ENCODE measurements around the gene CPXM1.
"Not testable (repeated sequence)": the region's sequence is repeated elsewhere in the genome, so short reads cannot be mapped to it uniquely, and the experiment has no call there.

Gene CPXM1

DNA sequence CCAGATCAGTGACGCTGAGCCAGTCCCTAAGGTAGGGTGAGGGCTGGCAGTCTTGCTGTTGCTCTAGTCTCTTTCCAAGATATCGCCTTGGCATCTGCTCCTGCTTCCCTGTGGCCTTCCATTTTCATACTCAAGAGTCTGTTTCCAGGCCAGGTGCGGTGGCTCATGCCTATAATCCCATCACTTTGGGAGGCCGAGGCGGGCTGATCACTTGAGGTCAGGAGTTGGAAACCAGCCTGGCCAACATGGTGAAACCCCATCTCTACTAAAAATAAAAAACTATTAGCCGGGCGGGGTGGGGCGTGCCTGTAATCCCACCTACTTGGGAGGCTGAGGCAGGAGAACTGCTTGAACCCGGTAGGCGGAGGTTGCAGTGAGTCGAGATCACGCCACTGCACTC is 30.3 kb downstream of the CPXM1 start:
- H2AK5ac ChIP-seq (ENCODE audit: low read length, severe bottlenecking); H2BK5ac ChIP-seq (ENCODE audit: low read depth, low read length, poor library complexity, severe bottlenecking); H3K4me3 ChIP-seq (ENCODE audit: insufficient read depth in 1 of 2, low read depth in 1 of 2, low read length in 2 of 2); H3K4me2 ChIP-seq (ENCODE audit: low read length, poor library complexity, severe bottlenecking); H3K23ac ChIP-seq (ENCODE audit: low read length in 2 of 2); H3K27ac ChIP-seq (ENCODE audit: low read length, poor library complexity, severe bottlenecking); H4K91ac ChIP-seq (ENCODE audit: low read length); H3K9me3 ChIP-seq (ENCODE audit: control insufficient read depth, low read length); H2BK120ac ChIP-seq (ENCODE audit: low read depth, low read length); H2BK15ac ChIP-seq (ENCODE audit: low read depth, poor library complexity, severe bottlenecking); H3K14ac ChIP-seq (ENCODE audit: low read length in 2 of 2); H3K9ac ChIP-seq (ENCODE audit: low read length); H3K18ac ChIP-seq (ENCODE audit: low read depth in 1 of 2, low read length in 2 of 2); H2AFZ ChIP-seq (ENCODE audit: low read depth, low read length); H3K36me3 ChIP-seq (ENCODE audit: control insufficient read depth in 1 of 2, insufficient read depth in 2 of 2, low read depth in 1 of 2, low read length in 2 of 2); H3K79me1 ChIP-seq (replicated peaks; ENCODE audit: low read length, poor library complexity, severe bottlenecking); DNase-seq; H4K8ac ChIP-seq (ENCODE audit: low read length); H3K4ac ChIP-seq (ENCODE audit: low read depth in 1 of 2, low read length in 2 of 2); H2BK12ac ChIP-seq (ENCODE audit: low read length in 2 of 2): not testable (repeated sequence)
- H3K27me3 ChIP-seq (ENCODE audit: control insufficient read depth in 1 of 2, insufficient read depth in 1 of 2, low read length in 2 of 2), result peaks cover 17 to 52% of the 10 kb centered on the region in 2 experiments
- WGBS, result 96% methylated on average over 12 of the region's 12 CpGs
- peaks cover 10% of the 10 kb centered on the region for H3K4me1 ChIP-seq (ENCODE audit: control insufficient read depth, insufficient read depth, low read depth, low read length)

GRCh38 chr20:2768632-2769015 is 31.8 kb downstream of the CPXM1 start:
- no peak overlapping the region for H2BK15ac ChIP-seq (ENCODE audit: low read depth, poor library complexity, severe bottlenecking)
- H3K9me3 ChIP-seq (ENCODE audit: control insufficient read depth, low read length), result no peaks in the 10 kb centered on the region
- H3K4me1 ChIP-seq (ENCODE audit: control insufficient read depth, insufficient read depth, low read depth, low read length), result peaks cover 10% of the 10 kb centered on the region
- DNase-seq, result no peak
- H3K4me3 ChIP-seq (ENCODE audit: insufficient read depth in 1 of 2, low read depth in 1 of 2, low read length in 2 of 2), result no peak overlapping the region
- no peak overlapping the region for H2BK12ac ChIP-seq (ENCODE audit: low read length in 2 of 2)
- H3K18ac ChIP-seq (ENCODE audit: low read depth in 1 of 2, low read length in 2 of 2), result no peak overlapping the region
- no peak overlapping the region for H2BK5ac ChIP-seq (ENCODE audit: low read depth, low read length, poor library complexity, severe bottlenecking)
- no peak overlapping the region for H2AFZ ChIP-seq (ENCODE audit: low read depth, low read length)
- 42% methylated on average over 2 of the region's 5 CpGs for WGBS
- no peak overlapping the region for H4K8ac ChIP-seq (ENCODE audit: low read length)
- no peak overlapping the region for H3K23ac ChIP-seq (ENCODE audit: low read length in 2 of 2)
- H3K27ac ChIP-seq (ENCODE audit: low read length, poor library complexity, severe bottlenecking), result no peak overlapping the region
- no peak overlapping the region for H3K14ac ChIP-seq (ENCODE audit: low read length in 2 of 2)
- H3K79me1 ChIP-seq (replicated peaks; ENCODE audit: low read length, poor library complexity, severe bottlenecking), result no peaks in the 10 kb centered on the region
- peaks cover 26 to 64% of the 10 kb centered on the region in 2 experiments for H3K27me3 ChIP-seq (ENCODE audit: control insufficient read depth in 1 of 2, insufficient read depth in 1 of 2, low read length in 2 of 2)
- no peak overlapping the region for H3K4ac ChIP-seq (ENCODE audit: low read depth in 1 of 2, low read length in 2 of 2)
- H3K4me2 ChIP-seq (ENCODE audit: low read length, poor library complexity, severe bottlenecking), result no peak overlapping the region
- no peak overlapping the region for H3K9ac ChIP-seq (ENCODE audit: low read length)
- no peak overlapping the region for H2AK5ac ChIP-seq (ENCODE audit: low read length, severe bottlenecking)
- H4K91ac ChIP-seq (ENCODE audit: low read length), result no peak overlapping the region
- no peak overlapping the region for H2BK120ac ChIP-seq (ENCODE audit: low read depth, low read length)
- no peaks in the 10 kb centered on the region for H3K36me3 ChIP-seq (ENCODE audit: control insufficient read depth in 1 of 2, insufficient read depth in 2 of 2, low read depth in 1 of 2, low read length in 2 of 2)

- Histone ChIP-seq H2BK120ac (ENCODE audit: low read depth, low read length) (no peak overlapping the region), H2BK5ac (ENCODE audit: low read depth, low read length, poor library complexity, severe bottlenecking) (no peak overlapping the region), H3K27ac (ENCODE audit: low read length, poor library complexity, severe bottlenecking) (no peak overlapping the region), H3K27me3 (ENCODE audit: control insufficient read depth in 1 of 2, insufficient read depth in 1 of 2, low read length in 2 of 2) (peaks cover 32 to 70% of the 10 kb centered on the region in 2 experiments), H3K4ac (ENCODE audit: low read depth in 1 of 2, low read length in 2 of 2) (no peak overlapping the region), H2BK12ac (ENCODE audit: low read length in 2 of 2) (no peak overlapping the region), H3K36me3 (ENCODE audit: control insufficient read depth in 1 of 2, insufficient read depth in 2 of 2, low read depth in 1 of 2, low read length in 2 of 2) (no peaks in the 10 kb centered on the region), H4K91ac (ENCODE audit: low read length) (no peak overlapping the region), H2BK15ac (ENCODE audit: low read depth, poor library complexity, severe bottlenecking) (no peak overlapping the region), H3K4me2 (ENCODE audit: low read length, poor library complexity, severe bottlenecking) (no peak overlapping the region), H3K9ac (ENCODE audit: low read length) (no peak overlapping the region), H2AFZ (ENCODE audit: low read depth, low read length) (no peak overlapping the region), H3K23ac (ENCODE audit: low read length in 2 of 2) (no peak overlapping the region), H3K18ac (ENCODE audit: low read depth in 1 of 2, low read length in 2 of 2) (no peak overlapping the region), H2AK5ac (ENCODE audit: low read length, severe bottlenecking) (no peak overlapping the region), H3K4me1 (ENCODE audit: control insufficient read depth, insufficient read depth, low read depth, low read length) (peaks cover 10% of the 10 kb centered on the region), H4K8ac (ENCODE audit: low read length) (no peak overlapping the region), H3K14ac (ENCODE audit: low read length in 2 of 2) (no peak overlapping the region), H3K79me1 (replicated peaks; ENCODE audit: low read length, poor library complexity, severe bottlenecking) (no peaks in the 10 kb centered on the region), H3K9me3 (ENCODE audit: control insufficient read depth, low read length) (no peaks in the 10 kb centered on the region), H3K4me3 (ENCODE audit: insufficient read depth in 1 of 2, low read depth in 1 of 2, low read length in 2 of 2) (no peak overlapping the region)
- no peak for DNase-seq
- 76% methylated on average over 12 of the region's 15 CpGs for WGBS
These were observed 32.4 kb downstream of the CPXM1 start for GRCh38 chr20:2767768-2768631.

DNA sequence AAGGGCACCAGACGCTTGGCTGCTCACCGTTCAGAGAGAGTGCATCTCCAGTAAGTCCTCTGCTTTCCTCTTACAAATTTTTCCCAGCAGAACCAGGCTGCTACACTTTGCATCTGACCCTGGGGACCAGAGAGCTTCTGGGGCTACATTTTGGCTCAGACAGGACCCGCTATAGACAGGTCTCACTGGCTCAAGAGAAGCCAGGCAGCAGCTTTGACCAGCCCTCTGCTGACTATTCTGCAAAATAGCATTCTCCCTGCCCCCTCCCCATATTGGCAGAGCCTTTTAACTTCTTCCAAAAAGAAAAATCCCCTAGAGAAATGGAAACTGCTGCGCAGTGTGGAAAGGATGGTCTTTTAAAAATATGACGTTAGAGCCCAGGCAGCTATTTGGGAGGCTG is 37.2 kb downstream of the CPXM1 start:
- Histone ChIP-seq H4K91ac (ENCODE audit: low read length) (no peak overlapping the region), H3K18ac (ENCODE audit: low read depth in 1 of 2, low read length in 2 of 2) (no peak overlapping the region), H3K27me3 (ENCODE audit: control insufficient read depth in 1 of 2, insufficient read depth in 1 of 2, low read length in 2 of 2) (peaks cover 44 to 78% of the 10 kb centered on the region in 2 experiments), H3K36me3 (ENCODE audit: control insufficient read depth in 1 of 2, insufficient read depth in 2 of 2, low read depth in 1 of 2, low read length in 2 of 2) (no peaks in the 10 kb centered on the region), H3K4ac (ENCODE audit: low read depth in 1 of 2, low read length in 2 of 2) (no peak overlapping the region), H4K8ac (ENCODE audit: low read length) (no peak overlapping the region), H3K9me3 (ENCODE audit: control insufficient read depth, low read length) (no peaks in the 10 kb centered on the region), H2BK15ac (ENCODE audit: low read depth, poor library complexity, severe bottlenecking) (no peak overlapping the region), H2AFZ (ENCODE audit: low read depth, low read length) (no peak overlapping the region), H3K14ac (ENCODE audit: low read length in 2 of 2) (no peak overlapping the region), H3K4me1 (ENCODE audit: control insufficient read depth, insufficient read depth, low read depth, low read length) (peaks cover under 1% of the 10 kb centered on the region), H3K27ac (ENCODE audit: low read length, poor library complexity, severe bottlenecking) (no peak overlapping the region), H2AK5ac (ENCODE audit: low read length, severe bottlenecking) (no peak overlapping the region), H3K23ac (ENCODE audit: low read length in 2 of 2) (no peak overlapping the region), H2BK120ac (ENCODE audit: low read depth, low read length) (no peak overlapping the region), H2BK12ac (ENCODE audit: low read length in 2 of 2) (no peak overlapping the region), H3K4me3 (ENCODE audit: insufficient read depth in 1 of 2, low read depth in 1 of 2, low read length in 2 of 2) (no peak overlapping the region), H2BK5ac (ENCODE audit: low read depth, low read length, poor library complexity, severe bottlenecking) (no peak overlapping the region), H3K4me2 (ENCODE audit: low read length, poor library complexity, severe bottlenecking) (no peak overlapping the region), H3K79me1 (replicated peaks; ENCODE audit: low read length, poor library complexity, severe bottlenecking) (no peaks in the 10 kb centered on the region), H3K9ac (ENCODE audit: low read length) (no peak overlapping the region)
- 58% methylated on average over 4 of the region's 5 CpGs for WGBS
- DNase-seq, result no peak

Data from mesenchymal stem cell (in vitro differentiated cells and primary cell).